ENCODE results near the gene CLEC4M. TPM values are rescaled to one million over a fixed set of nuclear protein-coding genes. Genes with fewer than 3 reads are reported as not detected.

Gene CLEC4M
- total RNA-seq, 4 donors from 2014 or later, result 0.56 to 0.93 TPM; not detected in 2

GRCh38 chr19:7784856-7785255 is 21.8 kb downstream of the CLEC4M start:
- DNase-seq (ENCODE audit: low spot score) (no peak), ATAC-seq (ENCODE audit: low FRiP score) (no peak)
- TF ChIP-seq CTCF (IDR thresholded peaks at IDR 0.05), result no peak

GRCh38 chr19:7787141-7787540 is 24.1 kb downstream of the CLEC4M start:
- DNase-seq (ENCODE audit: low spot score), result no peak
- ATAC-seq (ENCODE audit: low FRiP score), result no peak
- TF ChIP-seq CTCF (IDR thresholded peaks at IDR 0.05), result no peak

- DNase-seq (ENCODE audit: low spot score) (no peak), ATAC-seq (ENCODE audit: low FRiP score) (no peak)
- TF ChIP-seq CTCF (IDR thresholded peaks at IDR 0.05), result no peak
These were observed 24.6 kb downstream of the CLEC4M start for GRCh38 chr19:7787602-7788177.

- no peak for ATAC-seq (ENCODE audit: low FRiP score)
- TF ChIP-seq CTCF (IDR thresholded peaks at IDR 0.05), result no peak
- no peak for DNase-seq (ENCODE audit: low spot score)
These were observed 25.3 kb downstream of the CLEC4M start for GRCh38 chr19:7788178-7788932.

GRCh38 chr19:7788933-7789323 is 25.9 kb downstream of the CLEC4M start:
- TF ChIP-seq CTCF (IDR thresholded peaks at IDR 0.05), result no peak
- ATAC-seq (ENCODE audit: low FRiP score) (no peak), DNase-seq (ENCODE audit: low spot score) (no peak)

GRCh38 chr19:7789447-7789846 is 26.4 kb downstream of the CLEC4M start:
- no peak for ATAC-seq (ENCODE audit: low FRiP score)

More at GRCh38 chr19:7789447-7789846, 26.4 kb downstream of the CLEC4M start:
- no peak for TF ChIP-seq CTCF (IDR thresholded peaks at IDR 0.05)
- no peak for DNase-seq (ENCODE audit: low spot score)
